Breast epithelium (tissue), 4 donors: ENCODE data around the gene COL6A1. TPM values are rescaled to one million over a fixed set of nuclear protein-coding genes. Genes with fewer than 3 reads are reported as not detected.

Experiments
- DNase-seq, 2 donors: peaks; one replicate each; pipeline ENCODE4 v3.0.0-alpha.2; 2019; ENCODE audit warnings: low spot score in 2 of 2
- H3K27ac ChIP-seq, 2 donors: fragments of 200-600 bp; sonication (generic) in 1 of 2; one replicate each; pipeline ENCODE4 v1.5.1; 2016 to 2019; ENCODE audit warnings: mild to moderate bottlenecking in 1 of 2
- H3K27me3 ChIP-seq, 2 donors: fragments of 200-600 bp; sonication (generic) in 1 of 2; one replicate each; pipeline versions ENCODE4 v1.5.1 to v1.6.0; 2017 to 2019; ENCODE audit warnings: control low read depth in 1 of 2, mild to moderate bottlenecking in 1 of 2
- H3K36me3 ChIP-seq: fragments of 200-600 bp; one replicate; pipeline ENCODE4 v1.5.1; 2019
- H3K4me1 ChIP-seq, 2 donors: fragments of 200-600 bp; sonication (generic); one replicate each; pipeline ENCODE4 v1.5.1; 2016 to 2019; ENCODE audit warnings: control low read depth in 1 of 2
- H3K4me3 ChIP-seq, 3 donors: fragments of 200-600 bp; sonication (generic); 1 replicate in 2 of 3; 2 replicates in 1 of 3; pipeline ENCODE4 v1.5.1; 2016 to 2019; ENCODE audit warnings: mild to moderate bottlenecking in 3 of 3, moderate library complexity in 2 of 3
- H3K9me3 ChIP-seq, 2 donors: fragments of 200-600 bp; sonication (generic) in 1 of 2; one replicate each; pipeline ENCODE4 v1.5.1; 2016 to 2019; ENCODE audit warnings: control low read depth in 1 of 2
- CTCF ChIP-seq, 3 donors: fragments of 450-650 bp; IDR thresholded peaks; one replicate each; pipeline ENCODE4 v1.5.1; 2016 to 2017; ENCODE audit warnings: antibody characterized with exemption in 3 of 3, mild to moderate bottlenecking in 3 of 3, moderate library complexity in 3 of 3
- POLR2A ChIP-seq: fragments of 450-650 bp; IDR thresholded peaks from one replicate; pipeline ENCODE4 v1.6.1; 2016; ENCODE audit warnings: antibody characterized with exemption, mild to moderate bottlenecking, moderate library complexity
- POLR2AphosphoS5 ChIP-seq, 3 donors: sonication (generic); formaldehyde crosslinking; IDR thresholded peaks; one replicate each; pipeline ENCODE4 v1.6.1; 2017; ENCODE audit warnings: antibody characterized with exemption in 3 of 3
- intact Hi-C: fragments of 100-400 bp; cut with DNase I; formaldehyde crosslinking; loops from one replicate; pipeline ENCODE4 v1.15.1; 2023; ENCODE audit warnings: low total_unique reads
- total RNA-seq, 3 donors: library from RNA; depleted of rRNA; stranded (reverse); fragments of >200 nt; gene quantifications; one replicate each; pipeline ENCODE4 v1.1.0, GENCODE V29; 2016

Gene COL6A1
- total RNA-seq, 3 donors from 2014 or later: 137 to 527 (median 201) TPM

- Histone ChIP-seq H3K27me3 (no peaks in the 10 kb centered on the region), H3K36me3 (no peaks in the 10 kb centered on the region), H3K27ac (peak overlapping the region in 1 of 2 donors; percentile 43), H3K4me1 (no peaks in the 10 kb centered on the region), H3K4me3 (no peak overlapping the region), H3K9me3 (peaks cover 0 to 4% of the 10 kb centered on the region in 2 donors)
- TF ChIP-seq POLR2AphosphoS5 (IDR thresholded peaks at IDR 0.05) (no peak), POLR2A (no peak), CTCF (IDR thresholded peaks at IDR 0.05) (no peak)
- intact Hi-C loops: no loop called here
- DNase-seq: peak; percentile 2 to 36
These were observed 18.7 kb downstream of the COL6A1 start for GRCh38 chr21:46000182-46000730.

DNA sequence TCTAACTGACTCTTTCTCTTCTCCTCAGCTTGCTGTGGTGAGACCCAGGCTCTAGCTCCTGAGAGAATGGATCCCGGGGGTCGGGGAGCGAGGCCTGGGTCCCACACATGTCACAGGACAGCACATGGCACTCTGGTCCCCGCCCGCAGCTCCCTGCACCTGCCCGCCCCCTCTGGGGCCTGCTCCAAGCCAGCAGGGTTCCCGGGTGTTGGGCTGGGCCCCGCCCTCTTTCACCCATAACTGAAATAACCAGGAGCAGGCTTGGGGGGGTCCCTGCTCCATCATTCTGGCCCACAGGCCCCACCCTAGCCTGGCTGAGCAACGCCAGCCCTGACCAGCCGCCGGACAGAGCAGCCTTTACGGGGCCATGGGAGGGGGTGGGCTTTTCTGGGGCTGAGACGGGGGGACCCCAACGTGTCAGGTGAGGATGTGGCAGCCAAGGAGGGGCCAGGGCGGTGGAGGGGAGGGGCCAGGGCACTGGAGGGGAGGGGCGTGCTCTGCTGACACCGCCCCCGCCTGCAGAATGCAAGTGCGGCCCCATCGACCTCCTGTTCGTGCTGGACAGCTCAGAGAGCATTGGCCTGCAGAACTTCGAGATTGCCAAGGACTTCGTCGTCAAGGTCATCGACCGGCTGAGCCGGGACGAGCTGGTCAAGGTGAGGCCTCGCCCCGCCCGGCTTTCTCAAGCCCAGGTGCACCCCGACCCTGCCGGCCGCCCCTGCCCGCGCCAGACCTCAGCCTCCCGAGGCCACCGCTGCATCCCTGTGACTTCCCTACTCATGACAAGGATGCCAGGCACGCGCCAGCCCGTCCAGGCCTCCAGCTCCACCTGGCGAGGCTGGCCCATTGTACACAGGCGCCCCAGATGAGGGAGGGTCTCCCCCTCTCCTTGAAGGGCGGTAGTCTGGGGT lies 19.4 kb downstream of the COL6A1 start:
- DNase-seq: peak; percentile 15 to 49
- Histone ChIP-seq H3K9me3 (peaks cover 0 to 4% of the 10 kb centered on the region in 2 donors), H3K4me3 (no peak overlapping the region), H3K27me3 (no peaks in the 10 kb centered on the region), H3K4me1 (no peaks in the 10 kb centered on the region), H3K36me3 (no peaks in the 10 kb centered on the region), H3K27ac (peak overlapping the region in 1 of 2 donors; percentile 43)
- intact Hi-C loops: no loop called here
- no peak for TF ChIP-seq POLR2A
- TF ChIP-seq CTCF (IDR thresholded peaks at IDR 0.05): no peak
- TF ChIP-seq POLR2AphosphoS5 (IDR thresholded peaks at IDR 0.05): no peak

DNA sequence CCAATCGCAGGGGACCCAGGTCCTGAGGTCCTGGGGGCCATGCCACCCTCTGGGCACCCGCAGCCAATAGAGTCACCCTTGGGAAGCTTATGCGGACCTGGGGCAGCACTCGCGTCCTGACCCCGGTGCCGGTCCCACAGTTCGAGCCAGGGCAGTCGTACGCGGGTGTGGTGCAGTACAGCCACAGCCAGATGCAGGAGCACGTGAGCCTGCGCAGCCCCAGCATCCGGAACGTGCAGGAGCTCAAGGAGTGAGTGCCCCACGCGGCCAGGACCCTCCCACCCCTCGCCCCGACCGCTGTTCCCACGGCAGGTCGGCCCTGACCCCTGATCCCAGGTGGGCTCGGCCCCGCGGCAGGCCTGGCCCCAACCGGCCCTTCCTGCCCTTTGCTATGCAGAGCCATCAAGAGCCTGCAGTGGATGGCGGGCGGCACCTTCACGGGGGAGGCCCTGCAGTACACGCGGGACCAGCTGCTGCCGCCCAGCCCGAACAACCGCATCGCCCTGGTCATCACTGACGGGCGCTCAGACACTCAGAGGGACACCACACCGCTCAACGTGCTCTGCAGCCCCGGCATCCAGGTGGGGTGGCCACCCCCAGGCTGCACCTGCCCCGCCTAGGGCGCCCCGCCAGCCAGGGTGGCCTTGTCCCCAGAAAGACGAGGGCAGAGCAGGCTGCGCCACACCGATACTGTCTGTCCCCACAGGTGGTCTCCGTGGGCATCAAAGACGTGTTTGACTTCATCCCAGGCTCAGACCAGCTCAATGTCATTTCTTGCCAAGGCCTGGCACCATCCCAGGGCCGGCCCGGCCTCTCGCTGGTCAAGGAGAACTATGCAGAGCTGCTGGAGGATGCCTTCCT lies 20.5 kb downstream of the COL6A1 start:
- Histone ChIP-seq H3K36me3 (no peaks in the 10 kb centered on the region), H3K27ac (no peak overlapping the region), H3K4me1 (no peaks in the 10 kb centered on the region), H3K4me3 (no peak overlapping the region), H3K27me3 (no peaks in the 10 kb centered on the region), H3K9me3 (peaks cover 0 to 4% of the 10 kb centered on the region in 2 donors)
- intact Hi-C loops: no loop called here
- no peak for TF ChIP-seq POLR2A
- TF ChIP-seq CTCF (IDR thresholded peaks at IDR 0.05): no peak
- TF ChIP-seq POLR2AphosphoS5 (IDR thresholded peaks at IDR 0.05): no peak
- DNase-seq: peak; percentile 17 to 45

DNA sequence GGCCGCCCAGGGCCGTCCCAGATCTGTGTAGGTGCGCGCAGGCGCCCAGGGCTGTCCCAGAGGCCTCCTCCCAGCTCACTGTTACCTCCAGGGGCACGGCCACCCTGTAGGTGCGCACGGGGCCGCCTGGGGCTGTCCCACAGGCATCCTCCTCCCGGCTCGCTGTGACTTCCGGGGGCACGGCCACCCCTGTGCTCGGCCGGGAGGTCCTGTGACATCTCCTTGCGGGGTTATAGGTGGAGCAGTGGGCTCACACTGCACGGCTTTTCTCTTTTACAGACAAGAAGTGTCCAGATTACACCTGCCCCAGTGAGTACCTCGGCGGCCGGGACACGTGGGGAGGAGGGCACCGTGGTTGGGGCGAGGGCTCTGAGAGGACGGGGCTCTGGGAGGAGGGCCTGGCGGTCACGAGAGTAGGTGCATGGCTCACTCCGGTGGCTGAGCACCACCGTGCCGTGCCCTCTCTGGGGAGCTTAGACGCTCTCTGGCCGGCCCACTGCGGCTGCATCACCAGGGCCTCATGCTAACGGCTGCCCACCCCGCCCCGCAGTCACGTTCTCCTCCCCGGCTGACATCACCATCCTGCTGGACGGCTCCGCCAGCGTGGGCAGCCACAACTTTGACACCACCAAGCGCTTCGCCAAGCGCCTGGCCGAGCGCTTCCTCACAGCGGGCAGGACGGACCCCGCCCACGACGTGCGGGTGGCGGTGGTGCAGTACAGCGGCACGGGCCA lies 21.4 kb downstream of the COL6A1 start:
- intact Hi-C loops: no loop called here
- DNase-seq: peak; percentile 15 to 41
- Histone ChIP-seq H3K27ac (no peak overlapping the region), H3K4me1 (no peaks in the 10 kb centered on the region), H3K27me3 (no peaks in the 10 kb centered on the region), H3K4me3 (no peak overlapping the region), H3K9me3 (peaks cover 0 to 4% of the 10 kb centered on the region in 2 donors), H3K36me3 (no peaks in the 10 kb centered on the region)
- TF ChIP-seq POLR2AphosphoS5 (IDR thresholded peaks at IDR 0.05) (no peak), POLR2A (no peak), CTCF (IDR thresholded peaks at IDR 0.05) (no peak)
